ENCODE data around the gene AFAP1. TPM values are rescaled to one million over a fixed set of nuclear protein-coding genes. Genes with fewer than 3 reads are reported as not detected.

The AFAP1 gene
- total and polyA plus RNA-seq, 12 donors, result 2.9 to 8.9 (median 5.8) TPM

DNA sequence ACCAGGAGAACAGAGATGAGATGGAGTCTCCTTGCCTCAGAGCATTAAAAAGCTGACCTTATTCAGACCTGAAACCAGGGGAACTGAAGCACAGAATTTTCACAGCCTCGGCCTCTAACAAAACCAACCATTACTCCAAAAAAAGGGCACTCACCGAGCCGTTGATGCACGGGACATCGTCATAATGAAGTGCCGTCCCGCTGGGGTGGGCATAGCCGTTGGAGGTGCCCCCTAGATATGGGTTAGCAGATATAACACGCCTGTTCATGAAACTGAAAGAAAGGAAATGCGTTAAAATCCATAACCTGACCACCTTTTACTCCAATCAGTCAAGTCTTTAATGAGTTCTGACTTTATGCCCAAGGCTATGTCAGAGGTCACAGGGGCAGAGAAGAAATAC is 153.6 kb downstream of the AFAP1 start:
- 97% methylated on average over 10 of the region's 10 CpGs for WGBS, 2 donors
- DNase-seq (no peak), ATAC-seq (no peak)
- peaks cover 0 to 39% (median 0%) of the 10 kb centered on the region in 9 donors for H3K36me3 ChIP-seq
- peaks cover 14 to 42% (median 32%) of the 10 kb centered on the region in 9 donors for H3K4me1 ChIP-seq
- no peak for TF ChIP-seq CTCF (IDR thresholded peaks at IDR 0.05)
- no peak overlapping the region for H3K27ac ChIP-seq
- intact Hi-C loops (cut with DNase I), result no loop called here
- H3K9me3 ChIP-seq, result no peaks in the 10 kb centered on the region
- H3K27me3 ChIP-seq, result no peaks in the 10 kb centered on the region
- H3K4me3 ChIP-seq, result no peak overlapping the region

DNA sequence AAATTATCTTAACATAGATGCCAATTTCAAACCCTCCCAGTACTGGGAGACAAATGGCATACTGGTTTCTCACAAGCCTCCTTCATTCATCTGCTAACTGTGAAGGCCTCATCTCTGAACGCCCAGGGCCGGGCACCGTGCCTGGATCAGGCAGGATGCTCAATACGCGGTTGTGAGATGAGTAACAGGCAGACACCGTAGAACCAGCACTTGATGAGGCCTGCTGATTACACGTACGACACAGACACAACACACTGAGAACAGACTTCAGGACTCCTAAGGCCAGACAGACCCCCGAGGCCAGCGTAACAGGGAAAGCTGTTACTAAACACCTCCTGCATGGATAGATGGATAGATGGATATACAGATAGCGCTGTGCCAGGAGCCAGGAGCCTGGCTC is 154.6 kb downstream of the AFAP1 start:
- Histone ChIP-seq H3K27ac (no peak overlapping the region), H3K9me3 (no peaks in the 10 kb centered on the region), H3K36me3 (peaks cover 0 to 33% (median 0%) of the 10 kb centered on the region in 9 donors), H3K4me3 (no peak overlapping the region), H3K27me3 (no peaks in the 10 kb centered on the region), H3K4me1 (peaks cover 16 to 44% (median 33%) of the 10 kb centered on the region in 9 donors)
- TF ChIP-seq CTCF (IDR thresholded peaks at IDR 0.05), result no peak
- WGBS, 2 donors, result 79 to 92% methylated on average over 11 of the region's 11 CpGs
- DNase-seq (no peak), ATAC-seq (no peak)
- intact Hi-C loops (cut with DNase I), result no loop called here

DNA sequence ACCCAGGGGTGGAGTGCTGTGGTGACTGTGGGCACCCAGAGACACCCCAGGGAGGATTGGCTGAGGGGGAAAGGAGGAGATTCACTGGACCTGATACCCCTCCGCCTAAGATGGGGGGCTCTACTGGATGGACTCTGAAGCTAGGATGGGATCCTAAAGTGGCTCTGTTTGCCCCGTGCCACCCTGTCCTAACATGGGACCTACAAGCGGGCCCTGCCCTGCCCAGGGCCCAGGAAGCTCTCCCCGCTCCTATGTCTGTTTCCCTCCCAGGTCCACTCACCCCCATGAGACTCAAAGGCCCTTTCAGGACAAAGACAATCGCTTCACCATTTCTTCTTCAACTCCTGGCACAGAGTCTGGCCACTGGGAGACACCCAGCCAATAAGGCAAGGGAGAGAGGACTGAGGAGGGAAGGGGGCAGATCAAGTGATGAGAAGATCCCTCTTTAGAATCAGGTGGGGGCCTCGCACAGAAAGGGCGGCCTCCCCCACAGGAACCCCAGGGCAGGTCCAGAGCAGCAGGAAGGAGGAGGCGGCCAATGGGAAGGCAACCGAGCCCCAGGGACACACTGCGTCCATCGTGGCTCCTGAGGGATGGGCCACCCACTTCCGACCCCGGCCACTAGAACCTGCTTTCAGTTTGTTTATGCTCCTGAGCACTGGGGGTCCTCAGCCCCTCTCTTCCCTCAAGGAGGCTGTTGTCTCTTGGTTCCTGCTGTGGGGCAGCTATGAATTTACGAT is 155.4 kb downstream of the AFAP1 start:
- intact Hi-C loops (cut with DNase I), result no loop called here
- Histone ChIP-seq H3K4me1 (peaks cover 16 to 47% (median 34%) of the 10 kb centered on the region in 9 donors), H3K36me3 (peaks cover 0 to 33% (median 0%) of the 10 kb centered on the region in 9 donors)

DNA sequence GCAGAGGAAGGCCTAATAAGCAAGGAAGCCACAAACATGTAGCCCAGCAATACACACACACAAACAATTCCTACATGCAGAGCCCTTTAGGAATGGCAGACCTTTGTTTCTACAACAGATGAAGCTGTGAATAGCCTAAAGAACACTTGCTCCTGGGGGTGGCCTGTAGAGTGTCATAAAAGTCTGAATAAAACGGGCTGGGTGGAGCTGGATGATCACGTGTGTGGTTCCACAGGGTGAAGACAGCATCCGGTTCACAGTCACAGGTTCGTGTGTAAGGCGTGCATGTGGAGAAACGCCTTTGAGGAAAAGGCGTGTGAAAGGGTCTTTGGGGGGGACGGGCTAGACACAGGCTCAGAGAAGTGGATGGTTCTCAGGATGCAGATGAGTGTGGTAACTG is 156.1 kb downstream of the AFAP1 start:
- peak overlapping the region in 3 of 10 donors; percentile 76 to 83 (median 77) for H3K27ac ChIP-seq
- peaks cover 17 to 50% (median 39%) of the 10 kb centered on the region in 9 donors for H3K4me1 ChIP-seq
- no peaks in the 10 kb centered on the region for H3K9me3 ChIP-seq
- H3K27me3 ChIP-seq, result no peaks in the 10 kb centered on the region
- WGBS, 2 donors, result 92% methylated on average over 8 of the region's 8 CpGs
- H3K36me3 ChIP-seq, result peaks cover 0 to 34% (median 0%) of the 10 kb centered on the region in 9 donors
- no peak for DNase-seq
- H3K4me3 ChIP-seq, result no peak overlapping the region
- TF ChIP-seq CTCF (IDR thresholded peaks at IDR 0.05), result no peak
- ATAC-seq, result no peak
- intact Hi-C loops (cut with DNase I), result no loop called here

More for the DNA sequence above, 155.4 kb downstream of the AFAP1 start:
- no peak for ATAC-seq
- TF ChIP-seq CTCF (IDR thresholded peaks at IDR 0.05), result no peak
- H3K9me3 ChIP-seq, result no peaks in the 10 kb centered on the region
- no peak for DNase-seq
- no peaks in the 10 kb centered on the region for H3K27me3 ChIP-seq
- 88 to 95% methylated on average over 14 of the region's 14 CpGs for WGBS, 2 donors
- H3K27ac ChIP-seq, result no peak overlapping the region
- H3K4me3 ChIP-seq, result no peak overlapping the region
